Upper lobe of left lung (tissue), 4 donors: ENCODE data around the gene HSPA4.

Source experiments
- POLR2A ChIP-seq, 4 donors: fragments of 450-650 bp; IDR thresholded peaks; one replicate each; pipeline ENCODE4 v1.5.1; 2016 to 2017; ENCODE audit warnings: antibody characterized with exemption in 4 of 4, mild to moderate bottlenecking in 2 of 4
- POLR2AphosphoS5 ChIP-seq, 2 donors: sonication (generic); formaldehyde crosslinking; IDR thresholded peaks; one replicate each; pipeline ENCODE4 v1.5.1; 2017; ENCODE audit warnings: antibody characterized with exemption in 2 of 2
- TF ChIP-seq, protein P1 (sequence below), 6 experiments: fragments of 450-650 bp in 4 of 6; fragments of 200-600 bp in 2 of 6; sonication (generic) in 2 of 6; IDR thresholded peaks; one replicate each; pipeline ENCODE4 v1.5.1; 2016 to 2019; ENCODE audit warnings: antibody characterized with exemption in 6 of 6

- TF ChIP-seq POLR2A (IDR thresholded peaks at IDR 0.05): no peak
- no peak for TF ChIP-seq POLR2AphosphoS5 (IDR thresholded peaks at IDR 0.05)
- TF ChIP-seq, protein P1, sequence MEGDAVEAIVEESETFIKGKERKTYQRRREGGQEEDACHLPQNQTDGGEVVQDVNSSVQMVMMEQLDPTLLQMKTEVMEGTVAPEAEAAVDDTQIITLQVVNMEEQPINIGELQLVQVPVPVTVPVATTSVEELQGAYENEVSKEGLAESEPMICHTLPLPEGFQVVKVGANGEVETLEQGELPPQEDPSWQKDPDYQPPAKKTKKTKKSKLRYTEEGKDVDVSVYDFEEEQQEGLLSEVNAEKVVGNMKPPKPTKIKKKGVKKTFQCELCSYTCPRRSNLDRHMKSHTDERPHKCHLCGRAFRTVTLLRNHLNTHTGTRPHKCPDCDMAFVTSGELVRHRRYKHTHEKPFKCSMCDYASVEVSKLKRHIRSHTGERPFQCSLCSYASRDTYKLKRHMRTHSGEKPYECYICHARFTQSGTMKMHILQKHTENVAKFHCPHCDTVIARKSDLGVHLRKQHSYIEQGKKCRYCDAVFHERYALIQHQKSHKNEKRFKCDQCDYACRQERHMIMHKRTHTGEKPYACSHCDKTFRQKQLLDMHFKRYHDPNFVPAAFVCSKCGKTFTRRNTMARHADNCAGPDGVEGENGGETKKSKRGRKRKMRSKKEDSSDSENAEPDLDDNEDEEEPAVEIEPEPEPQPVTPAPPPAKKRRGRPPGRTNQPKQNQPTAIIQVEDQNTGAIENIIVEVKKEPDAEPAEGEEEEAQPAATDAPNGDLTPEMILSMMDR (IDR thresholded peaks at IDR 0.05): no peak
These were observed 32.1 kb downstream of the HSPA4 start for GRCh38 chr5:133083901-133084300.
